Measurements from ENCODE around the gene STARD5.

DNA sequence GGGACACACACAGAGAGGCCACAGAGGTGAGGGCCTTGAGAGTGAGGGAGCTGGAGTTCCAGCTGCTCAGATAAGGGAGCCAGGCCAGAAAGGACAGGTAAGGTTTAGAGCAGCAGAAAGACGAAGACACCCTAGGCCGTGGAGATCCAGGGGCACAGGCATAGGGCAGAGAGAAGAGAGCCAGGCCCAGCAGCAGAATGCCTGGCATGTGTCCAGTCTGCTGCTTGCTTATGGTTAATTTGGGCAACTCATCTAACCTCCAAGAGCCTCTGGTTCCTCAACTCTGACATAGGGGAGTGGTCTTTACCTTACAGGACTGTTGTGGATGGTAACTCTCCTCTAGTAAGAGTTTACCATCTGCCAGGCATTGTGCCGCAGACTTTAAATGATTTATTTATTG is 35.9 kb downstream of the STARD5 start:
- TF ChIP-seq, protein P1, sequence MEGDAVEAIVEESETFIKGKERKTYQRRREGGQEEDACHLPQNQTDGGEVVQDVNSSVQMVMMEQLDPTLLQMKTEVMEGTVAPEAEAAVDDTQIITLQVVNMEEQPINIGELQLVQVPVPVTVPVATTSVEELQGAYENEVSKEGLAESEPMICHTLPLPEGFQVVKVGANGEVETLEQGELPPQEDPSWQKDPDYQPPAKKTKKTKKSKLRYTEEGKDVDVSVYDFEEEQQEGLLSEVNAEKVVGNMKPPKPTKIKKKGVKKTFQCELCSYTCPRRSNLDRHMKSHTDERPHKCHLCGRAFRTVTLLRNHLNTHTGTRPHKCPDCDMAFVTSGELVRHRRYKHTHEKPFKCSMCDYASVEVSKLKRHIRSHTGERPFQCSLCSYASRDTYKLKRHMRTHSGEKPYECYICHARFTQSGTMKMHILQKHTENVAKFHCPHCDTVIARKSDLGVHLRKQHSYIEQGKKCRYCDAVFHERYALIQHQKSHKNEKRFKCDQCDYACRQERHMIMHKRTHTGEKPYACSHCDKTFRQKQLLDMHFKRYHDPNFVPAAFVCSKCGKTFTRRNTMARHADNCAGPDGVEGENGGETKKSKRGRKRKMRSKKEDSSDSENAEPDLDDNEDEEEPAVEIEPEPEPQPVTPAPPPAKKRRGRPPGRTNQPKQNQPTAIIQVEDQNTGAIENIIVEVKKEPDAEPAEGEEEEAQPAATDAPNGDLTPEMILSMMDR (IDR thresholded peaks at IDR 0.05): no peak
- TF ChIP-seq POLR2AphosphoS5 (IDR thresholded peaks at IDR 0.05): no peak
- no peak for TF ChIP-seq POLR2A (IDR thresholded peaks at IDR 0.05)
